Choroid plexus epithelial cell (primary cell): ENCODE measurements around the gene LCA5L.

Source experiments
- DNase-seq: peaks from one replicate; pipeline ENCODE4 v3.0.0-alpha.2; 2010; ENCODE audit warnings: low read depth
- H3K4me3 ChIP-seq: 2 replicates; pipeline ENCODE4 v1.5.1; 2011; ENCODE audit warnings: low read depth, mild to moderate bottlenecking, control low read depth, low read length, moderate library complexity
- CTCF ChIP-seq: conservative IDR thresholded peaks from 2 replicates; pipeline ENCODE4 v1.5.1; 2011; ENCODE audit warnings: low read depth, mild to moderate bottlenecking, control low read depth, inconsistent platforms, low read length, moderate library complexity

Gene LCA5L

GRCh38 chr21:39445321-39446269 is at the start of gene LCA5L:
TSS of gene LCA5L (minus strand) at chr21:39445778. CDS start at chr21:39428493, 17,285 bp downstream.
- peak; percentile 89 for DNase-seq
- peak within 1 kb of the TSS; percentile 92 for H3K4me3 ChIP-seq
- peak; percentile 37 for TF ChIP-seq CTCF

- DNase-seq, result no peak
- H3K4me3 ChIP-seq, result no peak overlapping the region
- TF ChIP-seq CTCF, result no peak
Observed at GRCh38 chr21:39489380-39489924, 43.9 kb upstream of the LCA5L start.

GRCh38 chr21:39484711-39485276 is 39.2 kb upstream of the LCA5L start:
- TF ChIP-seq CTCF, result no peak
- H3K4me3 ChIP-seq, result no peak overlapping the region
- DNase-seq, result peak; percentile 5

- peak; percentile 39 for DNase-seq
- H3K4me3 ChIP-seq, result no peak overlapping the region
- no peak for TF ChIP-seq CTCF
Observed at GRCh38 chr21:39483917-39484316, 38.3 kb upstream of the LCA5L start.

GRCh38 chr21:39481886-39482285 is 36.3 kb upstream of the LCA5L start:
- DNase-seq, result no peak
- no peak for TF ChIP-seq CTCF

GRCh38 chr21:39480271-39480670 is 34.7 kb upstream of the LCA5L start:
- DNase-seq, result no peak
- no peak overlapping the region for H3K4me3 ChIP-seq
- TF ChIP-seq CTCF, result no peak

More at GRCh38 chr21:39481886-39482285, 36.3 kb upstream of the LCA5L start:
- no peak overlapping the region for H3K4me3 ChIP-seq
